ENCODE data around the gene TMEM92.

DNA sequence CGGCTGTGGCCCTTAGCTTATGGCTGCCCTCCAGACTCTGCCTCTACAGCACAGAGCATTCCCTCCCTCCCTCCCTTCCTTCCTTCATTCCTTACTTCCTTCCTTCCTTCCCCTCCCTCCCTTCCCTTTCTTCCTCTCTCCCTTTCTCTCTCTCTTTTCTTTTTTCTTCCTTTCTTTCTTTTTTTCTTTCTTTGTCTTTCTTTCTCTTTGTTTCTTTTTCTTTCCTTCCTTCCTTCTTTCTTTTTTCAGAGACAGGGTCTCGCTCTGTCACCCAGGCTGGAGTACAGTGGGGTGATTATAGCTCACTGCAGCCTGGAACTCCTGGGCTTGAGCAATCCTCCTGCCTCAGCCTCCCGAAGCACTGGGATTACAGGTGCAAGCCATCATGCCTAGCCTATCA, 11.7 kb downstream of the TMEM92 start:
- TF ChIP-seq, protein P1, sequence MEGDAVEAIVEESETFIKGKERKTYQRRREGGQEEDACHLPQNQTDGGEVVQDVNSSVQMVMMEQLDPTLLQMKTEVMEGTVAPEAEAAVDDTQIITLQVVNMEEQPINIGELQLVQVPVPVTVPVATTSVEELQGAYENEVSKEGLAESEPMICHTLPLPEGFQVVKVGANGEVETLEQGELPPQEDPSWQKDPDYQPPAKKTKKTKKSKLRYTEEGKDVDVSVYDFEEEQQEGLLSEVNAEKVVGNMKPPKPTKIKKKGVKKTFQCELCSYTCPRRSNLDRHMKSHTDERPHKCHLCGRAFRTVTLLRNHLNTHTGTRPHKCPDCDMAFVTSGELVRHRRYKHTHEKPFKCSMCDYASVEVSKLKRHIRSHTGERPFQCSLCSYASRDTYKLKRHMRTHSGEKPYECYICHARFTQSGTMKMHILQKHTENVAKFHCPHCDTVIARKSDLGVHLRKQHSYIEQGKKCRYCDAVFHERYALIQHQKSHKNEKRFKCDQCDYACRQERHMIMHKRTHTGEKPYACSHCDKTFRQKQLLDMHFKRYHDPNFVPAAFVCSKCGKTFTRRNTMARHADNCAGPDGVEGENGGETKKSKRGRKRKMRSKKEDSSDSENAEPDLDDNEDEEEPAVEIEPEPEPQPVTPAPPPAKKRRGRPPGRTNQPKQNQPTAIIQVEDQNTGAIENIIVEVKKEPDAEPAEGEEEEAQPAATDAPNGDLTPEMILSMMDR (IDR thresholded peaks at IDR 0.05 in 2 of 3, conservative IDR thresholded peaks at IDR 0.05 in 1 of 3; ENCODE audit: borderline replicate concordance in 1 of 3, insufficient read depth in 1 of 3, low read depth in 2 of 3, low read length in 2 of 3): no peak
- TF ChIP-seq ELF1 (IDR thresholded peaks at IDR 0.05; ENCODE audit: borderline replicate concordance, low read depth): no peak
- no peak for TF ChIP-seq POLR2A (IDR thresholded peaks at IDR 0.05; ENCODE audit: borderline replicate concordance, extremely low read depth, insufficient read depth, insufficient read length)
- no peak for TF ChIP-seq YY1 (IDR thresholded peaks at IDR 0.05; ENCODE audit: extremely low read depth, insufficient replicate concordance, low read depth, low read length)
- TF ChIP-seq, protein P2, sequence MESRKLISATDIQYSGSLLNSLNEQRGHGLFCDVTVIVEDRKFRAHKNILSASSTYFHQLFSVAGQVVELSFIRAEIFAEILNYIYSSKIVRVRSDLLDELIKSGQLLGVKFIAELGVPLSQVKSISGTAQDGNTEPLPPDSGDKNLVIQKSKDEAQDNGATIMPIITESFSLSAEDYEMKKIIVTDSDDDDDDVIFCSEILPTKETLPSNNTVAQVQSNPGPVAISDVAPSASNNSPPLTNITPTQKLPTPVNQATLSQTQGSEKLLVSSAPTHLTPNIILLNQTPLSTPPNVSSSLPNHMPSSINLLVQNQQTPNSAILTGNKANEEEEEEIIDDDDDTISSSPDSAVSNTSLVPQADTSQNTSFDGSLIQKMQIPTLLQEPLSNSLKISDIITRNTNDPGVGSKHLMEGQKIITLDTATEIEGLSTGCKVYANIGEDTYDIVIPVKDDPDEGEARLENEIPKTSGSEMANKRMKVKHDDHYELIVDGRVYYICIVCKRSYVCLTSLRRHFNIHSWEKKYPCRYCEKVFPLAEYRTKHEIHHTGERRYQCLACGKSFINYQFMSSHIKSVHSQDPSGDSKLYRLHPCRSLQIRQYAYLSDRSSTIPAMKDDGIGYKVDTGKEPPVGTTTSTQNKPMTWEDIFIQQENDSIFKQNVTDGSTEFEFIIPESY (IDR thresholded peaks at IDR 0.05; ENCODE audit: extremely low read depth, insufficient replicate concordance, low read length): no peak
- TF ChIP-seq SIN3A (IDR thresholded peaks at IDR 0.05; ENCODE audit: low read depth): no peak
- TF ChIP-seq JUND (IDR thresholded peaks at IDR 0.05): no peak
- TF ChIP-seq EGR1 (IDR thresholded peaks at IDR 0.05; ENCODE audit: low read depth): no peak
- no peak for TF ChIP-seq EZH2 (IDR thresholded peaks at IDR 0.05)
- TF ChIP-seq, protein P3, sequence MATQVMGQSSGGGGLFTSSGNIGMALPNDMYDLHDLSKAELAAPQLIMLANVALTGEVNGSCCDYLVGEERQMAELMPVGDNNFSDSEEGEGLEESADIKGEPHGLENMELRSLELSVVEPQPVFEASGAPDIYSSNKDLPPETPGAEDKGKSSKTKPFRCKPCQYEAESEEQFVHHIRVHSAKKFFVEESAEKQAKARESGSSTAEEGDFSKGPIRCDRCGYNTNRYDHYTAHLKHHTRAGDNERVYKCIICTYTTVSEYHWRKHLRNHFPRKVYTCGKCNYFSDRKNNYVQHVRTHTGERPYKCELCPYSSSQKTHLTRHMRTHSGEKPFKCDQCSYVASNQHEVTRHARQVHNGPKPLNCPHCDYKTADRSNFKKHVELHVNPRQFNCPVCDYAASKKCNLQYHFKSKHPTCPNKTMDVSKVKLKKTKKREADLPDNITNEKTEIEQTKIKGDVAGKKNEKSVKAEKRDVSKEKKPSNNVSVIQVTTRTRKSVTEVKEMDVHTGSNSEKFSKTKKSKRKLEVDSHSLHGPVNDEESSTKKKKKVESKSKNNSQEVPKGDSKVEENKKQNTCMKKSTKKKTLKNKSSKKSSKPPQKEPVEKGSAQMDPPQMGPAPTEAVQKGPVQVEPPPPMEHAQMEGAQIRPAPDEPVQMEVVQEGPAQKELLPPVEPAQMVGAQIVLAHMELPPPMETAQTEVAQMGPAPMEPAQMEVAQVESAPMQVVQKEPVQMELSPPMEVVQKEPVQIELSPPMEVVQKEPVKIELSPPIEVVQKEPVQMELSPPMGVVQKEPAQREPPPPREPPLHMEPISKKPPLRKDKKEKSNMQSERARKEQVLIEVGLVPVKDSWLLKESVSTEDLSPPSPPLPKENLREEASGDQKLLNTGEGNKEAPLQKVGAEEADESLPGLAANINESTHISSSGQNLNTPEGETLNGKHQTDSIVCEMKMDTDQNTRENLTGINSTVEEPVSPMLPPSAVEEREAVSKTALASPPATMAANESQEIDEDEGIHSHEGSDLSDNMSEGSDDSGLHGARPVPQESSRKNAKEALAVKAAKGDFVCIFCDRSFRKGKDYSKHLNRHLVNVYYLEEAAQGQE (IDR thresholded peaks at IDR 0.05; ENCODE audit: low read depth): no peak
- no peak for TF ChIP-seq EZH2phosphoT487 (IDR thresholded peaks at IDR 0.05; ENCODE audit: borderline replicate concordance)
- no peak for TF ChIP-seq POLR2AphosphoS5 (IDR thresholded peaks at IDR 0.05; ENCODE audit: low read depth, low read length)
- no peak for TF ChIP-seq RAD21 (IDR thresholded peaks at IDR 0.05; ENCODE audit: low read depth)
